K562 (cell line): ENCODE measurements around the gene SYNGR1. TPM values are rescaled to one million over a fixed set of nuclear protein-coding genes. Genes with fewer than 3 reads are reported as not detected.

Experiments
- ATAC-seq: fragments of 200-7000 bp; cut with Tn5 transposase; 3 replicates; pipeline ENCODE4 v1.9.1; 2020; ENCODE audit warnings: moderate library complexity
- BruUV-seq: library from RNA; stranded (reverse); fragments of 400-500 nt; replicated peaks from 2 replicates; lab custom pipeline; 2021; lab: Mats Ljungman, UMichigan
- CTCF ChIA-PET: fragments of 300-600 bp; formaldehyde crosslinking; extraction: SDS; loops from one replicate; lab custom pipeline; 2021; ENCODE audit warnings: low intra/inter-chr PET ratio; lab: Yijun Ruan, JAX
- POLR2A ChIA-PET: fragments of 300-600, 350-650 bp; sonication (Branson Sonifier 250); formaldehyde crosslinking; extraction: SDS; loops from one replicate; lab custom pipeline; 2021; ENCODE audit warnings: antibody characterized with exemption, inconsistent platforms; lab: Yijun Ruan, JAX
- DNase-seq, 4 experiments: peaks; one replicate each; pipeline versions ENCODE4 v3.0.0 to v3.0.0-alpha.2; 2011 to 2018; ENCODE audit warnings: low spot score in 3 of 4, mixed read lengths in 3 of 4; ENCODE audit errors: extremely low read depth in 1 of 4
- FAIRE-seq: peaks from 2 replicates; lab custom pipeline; 2011; peaks lifted over from hg19 to GRCh38; lab: Jason Lieb, UNC
- H2AFZ ChIP-seq: 2 replicates; pipeline ENCODE4 v1.6.0; 2011; ENCODE audit warnings: low read depth, low read length, control low read depth, inconsistent platforms
- H3K27ac ChIP-seq: fragments of 200-600 bp; 3 replicates; pipeline ENCODE4 v1.8.0; 2011; ENCODE audit warnings: low read depth, mild to moderate bottlenecking, control low read depth, inconsistent platforms, low read length, moderate library complexity, mixed read lengths; ENCODE audit errors: extremely low read depth
- H3K27me3 ChIP-seq, 2 experiments: fragments of 300-600 bp in 1 of 2; 2 replicates in 1 of 2; 3 replicates in 1 of 2; pipeline versions ENCODE4 v1.6.0 to v1.8.0; 2011; ENCODE audit warnings: inconsistent platforms in 2 of 2, low read length in 2 of 2, mild to moderate bottlenecking in 1 of 2, mixed read lengths in 1 of 2, moderate library complexity in 1 of 2; ENCODE audit not compliant: control insufficient read depth in 2 of 2, insufficient read depth in 2 of 2
- H3K36me3 ChIP-seq: fragments of 300-600 bp; 3 replicates; pipeline ENCODE4 v1.8.0; 2011; ENCODE audit warnings: mild to moderate bottlenecking, low read length, inconsistent platforms; ENCODE audit not compliant: control insufficient read depth, insufficient read depth
- H3K4me1 ChIP-seq, 2 experiments: fragments of 200-600 bp in 1 of 2; replicated peaks in 1 of 2; 2 replicates in 1 of 2; 3 replicates in 1 of 2; pipeline versions ENCODE4 v1.5.1 to v1.8.0; 2011; ENCODE audit warnings: inconsistent platforms in 2 of 2, low read length in 2 of 2, mild to moderate bottlenecking in 1 of 2, mixed read lengths in 1 of 2, moderate library complexity in 1 of 2; ENCODE audit not compliant: control insufficient read depth in 2 of 2, insufficient read depth in 2 of 2
- H3K4me2 ChIP-seq: 2 replicates; pipeline ENCODE4 v1.6.1; 2011; ENCODE audit warnings: low read length, control low read depth, inconsistent platforms, mixed read lengths; ENCODE audit not compliant: insufficient read depth
- H3K4me3 ChIP-seq: fragments of 200-600 bp; sonication (generic), shearing (Covaris generic); 2 replicates; pipeline ENCODE4 v1.5.1; 2016; ENCODE audit warnings: control low read depth, inconsistent platforms
- H3K79me2 ChIP-seq: fragments of 200-600 bp; 3 replicates; pipeline ENCODE4 v1.8.0; 2011; ENCODE audit warnings: low read length, inconsistent platforms; ENCODE audit not compliant: control insufficient read depth, insufficient read depth
- H3K9ac ChIP-seq, 2 experiments: 2 replicates each; pipeline versions ENCODE4 v1.6.0 to v1.6.1; 2011; ENCODE audit warnings: low read depth in 2 of 2, low read length in 2 of 2, control low read depth in 1 of 2, inconsistent platforms in 1 of 2, mild to moderate bottlenecking in 1 of 2, mixed read lengths in 1 of 2; ENCODE audit not compliant: insufficient read depth in 1 of 2
- H3K9me1 ChIP-seq: one replicate; pipeline ENCODE4 v1.6.0; 2011; ENCODE audit warnings: inconsistent platforms, mild to moderate bottlenecking, low read length, moderate library complexity; ENCODE audit not compliant: control insufficient read depth, insufficient read depth
- H3K9me3 ChIP-seq: replicated peaks from 2 replicates; pipeline ENCODE4 v1.5.1; 2011; ENCODE audit warnings: low read depth, low read length, inconsistent platforms; ENCODE audit not compliant: control insufficient read depth, insufficient read depth
- H4K20me1 ChIP-seq: replicated peaks from 2 replicates; pipeline ENCODE4 v1.6.1; 2011; ENCODE audit warnings: low read length, inconsistent platforms, mixed read lengths; ENCODE audit not compliant: control insufficient read depth, insufficient read depth
- ADNP ChIP-seq: fragments of 200-800 bp; sonication (Bioruptor generic); IDR thresholded peaks from 2 replicates; pipeline ENCODE4 v1.6.1; 2016; ENCODE audit warnings: missing genetic modification characterization, missing compliant biosample characterization
- CHD4 ChIP-seq: fragments of 200-600 bp; sonication (generic); IDR thresholded peaks from 3 replicates; pipeline ENCODE4 v1.6.1; 2012; ENCODE audit warnings: low read depth, mild to moderate bottlenecking, mixed read lengths, low read length, inconsistent platforms; ENCODE audit not compliant: insufficient read depth, insufficient replicate concordance, poor library complexity, severe bottlenecking
- HNRNPUL1 ChIP-seq: fragments of 200-400 bp; formaldehyde crosslinking; IDR thresholded peaks from 2 replicates; pipeline ENCODE4 v1.6.1; 2017; ENCODE audit warnings: low read length
- NR1H2 ChIP-seq: sonication (generic); formaldehyde crosslinking; IDR thresholded peaks from 2 replicates; pipeline ENCODE4 v1.4.0; 2020; ENCODE audit warnings: mild to moderate bottlenecking, missing genetic modification reagents
- POLR3G ChIP-seq: IDR thresholded peaks from 2 replicates; pipeline ENCODE4 v1.6.1; 2011; ENCODE audit not compliant: insufficient read length, insufficient replicate concordance; ENCODE audit errors: extremely low read depth
- RAD21 ChIP-seq, 2 experiments: fragments of 250-450 bp in 1 of 2; fragments of 450-650 bp in 1 of 2; sonication (Bioruptor Pico) in 1 of 2; formaldehyde crosslinking in 1 of 2; IDR thresholded peaks in 1 of 2; conservative IDR thresholded peaks in 1 of 2; 2 replicates each; pipeline versions ENCODE4 v1.4.0 to v1.8.0; 2020 to 2022; ENCODE audit warnings: mild to moderate bottlenecking in 2 of 2, moderate library complexity in 1 of 2
- ZC3H11A ChIP-seq: IDR thresholded peaks from 2 replicates; pipeline ENCODE4 v1.6.1; 2012; ENCODE audit warnings: low read depth, low read length, improper control_type of control experiment
- ZNF197 ChIP-seq: fragments of 200-800 bp; sonication (Bioruptor generic); IDR thresholded peaks from 2 replicates; pipeline ENCODE4 v1.6.1; 2016; ENCODE audit warnings: low read depth, missing genetic modification characterization, missing compliant biosample characterization
- ZNF24 ChIP-seq: fragments of 450-650 bp; IDR thresholded peaks from 2 replicates; pipeline ENCODE4 v1.6.1; 2016
- WGBS: fragments of 100-300 bp; shearing (Covaris generic); methylation state at CpG from one replicate; pipeline ENCODE4 v1.1.6; 2016; ENCODE audit warnings: low coverage, mixed read lengths; ENCODE audit not compliant: insufficient coverage; ENCODE audit errors: missing lambda C conversion rate; 5-methylcytosine and 5-hydroxymethylcytosine counted together
- in situ Hi-C: fragments of 300-500 bp; cut with MboI; formaldehyde crosslinking; loops from 4 replicates; pipeline ENCODE4 v1.15.0; 2018; ENCODE audit warnings: inconsistent platforms, mixed read lengths
- intact Hi-C: fragments of 100-400 bp; cut with micrococcal nuclease; formaldehyde crosslinking; loops from 2 replicates; pipeline ENCODE4 v1.14.2; 2022
- polyA plus RNA-seq, 8 experiments: library from polyadenylated mRNA; depleted of rRNA in 4 of 8; stranded (reverse) in 5 of 8; unstranded in 3 of 8; fragments of >200 nt; fragmentation: Nextera tagmentation in 2 of 8; fragmentation: Illumina TruSeq in 1 of 8; extraction: Ambion mirVana in 2 of 8; extraction: Trizol in 1 of 8; gene quantifications; 2 replicates each; pipeline versions ENCODE4 v1.2.1 to v1.2.3, GENCODE V29; 2011 to 2014; ENCODE audit warnings: inconsistent platforms in 1 of 8, missing spikeins in 1 of 8
- total RNA-seq, 7 experiments: library from RNA; depleted of rRNA in 6 of 7; stranded (reverse); fragments of >200 nt in 6 of 7; fragmentation: Illumina TruSeq in 2 of 7; extraction: Trizol in 2 of 7; gene quantifications; 2 replicates each; pipeline versions ENCODE4 v1.2.1 to v1.2.3, GENCODE V29; 2011 to 2021; ENCODE audit warnings: low replicate concordance in 1 of 7
- TF ChIP-seq, protein P1 (sequence below): sonication (generic); formaldehyde crosslinking; IDR thresholded peaks from 2 replicates; pipeline ENCODE4 v1.8.1; 2023; ENCODE audit warnings: mild to moderate bottlenecking, missing genetic modification reagents
- TF ChIP-seq, protein P2 (sequence below): fragments of 450-650 bp; IDR thresholded peaks from 2 replicates; pipeline ENCODE4 v1.6.1; 2017; ENCODE audit warnings: antibody characterized with exemption
- TF ChIP-seq, protein P3 (sequence below): IDR thresholded peaks from 2 replicates; pipeline ENCODE4 v1.6.1; 2011; ENCODE audit warnings: borderline replicate concordance, low read depth, mild to moderate bottlenecking, moderate library complexity, low read length; ENCODE audit not compliant: insufficient read depth, poor library complexity, severe bottlenecking

SYNGR1 gene
- total and polyA plus RNA-seq, 9 of the 15 experiments (the other 6 are each of a cell fraction or from before 2014, with no cell fraction given): 1.8 to 15.9 (median 5.5) TPM

DNA sequence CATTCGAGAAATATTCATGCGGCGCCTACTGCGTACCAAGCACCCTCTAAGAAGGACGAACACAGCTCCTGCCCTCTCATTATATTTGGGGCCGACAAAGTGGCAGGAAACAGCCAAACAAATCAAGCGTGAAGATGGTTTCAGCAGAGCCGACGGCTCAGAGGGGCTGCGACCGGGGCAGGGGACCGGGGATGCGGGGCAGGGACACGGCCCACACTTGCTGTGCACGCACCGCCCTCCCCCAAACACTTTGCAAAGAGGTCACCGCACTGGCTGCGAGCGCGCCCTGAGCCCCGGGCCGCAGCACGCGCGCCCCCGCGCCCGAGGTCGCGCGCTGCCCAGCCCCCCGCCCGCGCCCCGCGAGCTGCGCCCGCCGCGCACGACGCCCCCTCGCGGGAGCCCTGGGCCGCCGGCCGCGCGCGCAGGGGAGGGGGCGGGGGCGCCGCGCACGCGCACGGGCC lies 255 bp upstream of the SYNGR1 start (continued):
- TF ChIP-seq CHD4 (no peak), ZNF197 (CRISPR knock-in tag) (peak; percentile 91), ZNF24 (no peak), ADNP (tag) (no peak), POLR3G (no peak), RAD21 (CRISPR knock-in tag; conservative IDR thresholded peaks at IDR 0.05 in 1 of 2, IDR thresholded peaks at IDR 0.05 in 1 of 2) (no peak)

DNA sequence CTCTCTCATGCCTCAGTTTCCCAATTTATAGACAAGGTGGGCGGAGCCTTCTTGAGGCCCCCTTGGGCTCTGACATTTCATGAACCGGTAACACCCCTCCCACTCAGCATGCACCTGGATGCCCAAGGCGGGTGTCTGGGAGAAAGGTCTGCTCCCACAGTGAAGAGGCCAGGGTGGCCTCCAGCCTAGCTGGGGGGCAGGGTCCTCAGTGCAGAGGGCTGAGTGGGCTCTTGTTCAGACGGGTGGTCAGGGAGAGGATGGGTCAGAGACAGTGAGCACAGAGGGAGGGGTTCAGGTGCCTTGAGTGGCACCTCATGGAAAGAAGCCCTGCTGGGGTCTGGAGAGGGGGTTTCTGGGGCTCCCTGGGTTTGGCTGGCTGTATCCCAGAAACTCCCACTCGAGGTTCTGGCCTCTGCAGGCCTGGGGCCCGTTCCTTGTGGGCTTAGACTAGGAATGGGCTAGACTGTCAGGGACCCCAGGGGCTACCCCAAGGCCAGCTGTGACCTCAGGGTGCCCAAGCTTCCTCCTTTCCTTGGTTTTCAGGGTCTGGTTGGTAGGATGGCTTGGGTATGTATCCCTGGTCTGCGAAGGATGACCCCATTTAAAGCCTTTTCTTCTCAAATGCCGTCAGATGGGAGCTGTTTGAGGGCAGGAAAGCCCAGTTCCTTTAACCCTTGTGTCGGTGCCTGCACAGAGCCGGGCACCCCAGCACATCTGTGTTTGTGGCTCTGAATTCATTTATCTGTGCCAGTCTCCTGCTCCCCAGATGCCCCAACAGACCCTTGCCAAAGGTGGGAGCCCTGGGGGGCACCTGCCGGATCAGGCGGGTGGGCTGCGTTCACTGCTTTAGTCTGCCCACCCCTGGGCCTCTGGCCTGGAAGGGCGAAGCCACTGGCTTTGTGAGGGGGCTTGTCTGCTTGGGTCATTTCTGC lies 1.2 kb downstream of the SYNGR1 start:
- no peaks in the 10 kb centered on the region for H3K9me1 ChIP-seq
- no peaks in the 10 kb centered on the region for H3K27me3 ChIP-seq
- peak overlapping the region; percentile 51 for H3K4me3 ChIP-seq
- H3K4me2 ChIP-seq: peak overlapping the region; percentile 75
- peak overlapping the region; percentile 53 to 91; a peak in 2 of 4 replicates for H3K9ac ChIP-seq
- ChIA-PET CTCF (no interaction called here), POLR2A (interaction anchor here (0.7 to 1.6 kb wide), 2 partner anchors 31 to 32 kb away, joined by 3 read pairs; no protein-coding TSS in a partner anchor)
- DNase-seq (peak in 1 of 4 experiments; percentile 2), ATAC-seq (no peak; the same call in 2 of the 3 replicates), FAIRE-seq (no peak)
- no peaks in the 10 kb centered on the region for H4K20me1 ChIP-seq
- in situ Hi-C loops: no loop called here
- H3K79me2 ChIP-seq: peaks cover 6% of the 10 kb centered on the region; the same call in 1 of the 3 replicates
- H2AFZ ChIP-seq: peak overlapping the region; percentile 79; the same call in 1 of the 2 replicates
- no peaks in the 10 kb centered on the region for H3K36me3 ChIP-seq
- intact Hi-C loops: no loop called here
- H3K4me1 ChIP-seq: peaks cover 10 to 37% of the 10 kb centered on the region in 2 experiments; a peak in 4 of 5 replicates
- H3K9me3 ChIP-seq: no peaks in the 10 kb centered on the region
- TSS peak; percentile 50 for BruUV-seq
- 74% methylated on average over 13 of the region's 14 CpGs for WGBS
- no peak overlapping the region for H3K27ac ChIP-seq
- TF ChIP-seq, protein P1, sequence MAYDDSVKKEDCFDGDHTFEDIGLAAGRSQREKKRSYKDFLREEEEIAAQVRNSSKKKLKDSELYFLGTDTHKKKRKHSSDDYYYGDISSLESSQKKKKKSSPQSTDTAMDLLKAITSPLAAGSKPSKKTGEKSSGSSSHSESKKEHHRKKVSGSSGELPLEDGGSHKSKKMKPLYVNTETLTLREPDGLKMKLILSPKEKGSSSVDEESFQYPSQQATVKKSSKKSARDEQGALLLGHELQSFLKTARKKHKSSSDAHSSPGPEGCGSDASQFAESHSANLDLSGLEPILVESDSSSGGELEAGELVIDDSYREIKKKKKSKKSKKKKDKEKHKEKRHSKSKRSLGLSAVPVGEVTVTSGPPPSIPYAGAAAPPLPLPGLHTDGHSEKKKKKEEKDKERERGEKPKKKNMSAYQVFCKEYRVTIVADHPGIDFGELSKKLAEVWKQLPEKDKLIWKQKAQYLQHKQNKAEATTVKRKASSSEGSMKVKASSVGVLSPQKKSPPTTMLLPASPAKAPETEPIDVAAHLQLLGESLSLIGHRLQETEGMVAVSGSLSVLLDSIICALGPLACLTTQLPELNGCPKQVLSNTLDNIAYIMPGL (CRISPR knock-in tag): no peak
- TF ChIP-seq HNRNPUL1 (no peak), NR1H2 (CRISPR knock-in tag) (no peak), ZC3H11A (no peak)
- TF ChIP-seq, protein P2, sequence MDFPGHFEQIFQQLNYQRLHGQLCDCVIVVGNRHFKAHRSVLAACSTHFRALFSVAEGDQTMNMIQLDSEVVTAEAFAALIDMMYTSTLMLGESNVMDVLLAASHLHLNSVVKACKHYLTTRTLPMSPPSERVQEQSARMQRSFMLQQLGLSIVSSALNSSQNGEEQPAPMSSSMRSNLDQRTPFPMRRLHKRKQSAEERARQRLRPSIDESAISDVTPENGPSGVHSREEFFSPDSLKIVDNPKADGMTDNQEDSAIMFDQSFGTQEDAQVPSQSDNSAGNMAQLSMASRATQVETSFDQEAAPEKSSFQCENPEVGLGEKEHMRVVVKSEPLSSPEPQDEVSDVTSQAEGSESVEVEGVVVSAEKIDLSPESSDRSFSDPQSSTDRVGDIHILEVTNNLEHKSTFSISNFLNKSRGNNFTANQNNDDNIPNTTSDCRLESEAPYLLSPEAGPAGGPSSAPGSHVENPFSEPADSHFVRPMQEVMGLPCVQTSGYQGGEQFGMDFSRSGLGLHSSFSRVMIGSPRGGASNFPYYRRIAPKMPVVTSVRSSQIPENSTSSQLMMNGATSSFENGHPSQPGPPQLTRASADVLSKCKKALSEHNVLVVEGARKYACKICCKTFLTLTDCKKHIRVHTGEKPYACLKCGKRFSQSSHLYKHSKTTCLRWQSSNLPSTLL: no peak
- TF ChIP-seq, protein P3, sequence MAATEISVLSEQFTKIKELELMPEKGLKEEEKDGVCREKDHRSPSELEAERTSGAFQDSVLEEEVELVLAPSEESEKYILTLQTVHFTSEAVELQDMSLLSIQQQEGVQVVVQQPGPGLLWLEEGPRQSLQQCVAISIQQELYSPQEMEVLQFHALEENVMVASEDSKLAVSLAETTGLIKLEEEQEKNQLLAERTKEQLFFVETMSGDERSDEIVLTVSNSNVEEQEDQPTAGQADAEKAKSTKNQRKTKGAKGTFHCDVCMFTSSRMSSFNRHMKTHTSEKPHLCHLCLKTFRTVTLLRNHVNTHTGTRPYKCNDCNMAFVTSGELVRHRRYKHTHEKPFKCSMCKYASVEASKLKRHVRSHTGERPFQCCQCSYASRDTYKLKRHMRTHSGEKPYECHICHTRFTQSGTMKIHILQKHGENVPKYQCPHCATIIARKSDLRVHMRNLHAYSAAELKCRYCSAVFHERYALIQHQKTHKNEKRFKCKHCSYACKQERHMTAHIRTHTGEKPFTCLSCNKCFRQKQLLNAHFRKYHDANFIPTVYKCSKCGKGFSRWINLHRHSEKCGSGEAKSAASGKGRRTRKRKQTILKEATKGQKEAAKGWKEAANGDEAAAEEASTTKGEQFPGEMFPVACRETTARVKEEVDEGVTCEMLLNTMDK: no peak
